ENCODE results near the gene THADA.
"Not testable (repeated sequence)": the region's sequence is repeated elsewhere in the genome, so short reads cannot be mapped to it uniquely, and the experiment has no call there.

The THADA gene

GRCh38 chr2:43448011-43448821, 147.6 kb downstream of the THADA start:
- H3K4me1 ChIP-seq (ENCODE audit: insufficient read depth, low read length, severe bottlenecking) = no peaks in the 10 kb centered on the region
- no peaks in the 10 kb centered on the region for H3K79me2 ChIP-seq (ENCODE audit: insufficient read depth, low read length)
- no peak overlapping the region for H3K27ac ChIP-seq (ENCODE audit: low read depth, low read length, poor library complexity, severe bottlenecking)
- no peak overlapping the region for H3K9ac ChIP-seq (ENCODE audit: low read length)
- H3K9me3 ChIP-seq (ENCODE audit: low read length) = no peaks in the 10 kb centered on the region
- H3K27me3 ChIP-seq (ENCODE audit: insufficient read depth, low read length) = no peaks in the 10 kb centered on the region
- no peak for TF ChIP-seq CTCF (IDR thresholded peaks at IDR 0.05; ENCODE audit: low read length)
- no peak for TF ChIP-seq EZH2 (IDR thresholded peaks at IDR 0.05; ENCODE audit: borderline replicate concordance, low read length)
- no peaks in the 10 kb centered on the region for H3K36me3 ChIP-seq (ENCODE audit: insufficient read depth, low read length)
- H4K20me1 ChIP-seq (ENCODE audit: insufficient read depth, low read length) = no peaks in the 10 kb centered on the region
- H3K4me3 ChIP-seq (ENCODE audit: low read depth, low read length, poor library complexity, severe bottlenecking) = no peak overlapping the region
- H3F3A ChIP-seq (ENCODE audit: insufficient read depth, low read length) = no peaks in the 10 kb centered on the region; the same call in 1 of the 2 replicates
- H2AFZ ChIP-seq (ENCODE audit: low read length) = no peak overlapping the region
- no peak overlapping the region for H3K4me2 ChIP-seq (ENCODE audit: low read length)
- no peaks in the 10 kb centered on the region for H3K9me2 ChIP-seq (ENCODE audit: low read depth, low read length)

GRCh38 chr2:43446755-43447154, 149.1 kb downstream of the THADA start:
- not testable (repeated sequence) for H3K4me1 ChIP-seq (ENCODE audit: insufficient read depth, low read length, severe bottlenecking); H2AFZ ChIP-seq (ENCODE audit: low read length); H3K4me3 ChIP-seq (ENCODE audit: low read depth, low read length, poor library complexity, severe bottlenecking); H3K4me2 ChIP-seq (ENCODE audit: low read length); H3F3A ChIP-seq (ENCODE audit: insufficient read depth, low read length); H3K9me3 ChIP-seq (ENCODE audit: low read length); H4K20me1 ChIP-seq (ENCODE audit: insufficient read depth, low read length); H3K27ac ChIP-seq (ENCODE audit: low read depth, low read length, poor library complexity, severe bottlenecking); H3K9ac ChIP-seq (ENCODE audit: low read length); H3K79me2 ChIP-seq (ENCODE audit: insufficient read depth, low read length); H3K9me2 ChIP-seq (ENCODE audit: low read depth, low read length); H3K27me3 ChIP-seq (ENCODE audit: insufficient read depth, low read length); H3K36me3 ChIP-seq (ENCODE audit: insufficient read depth, low read length)

GRCh38 chr2:43445781-43446180, 150.1 kb downstream of the THADA start:
- no peak overlapping the region for H3K27ac ChIP-seq (ENCODE audit: low read depth, low read length, poor library complexity, severe bottlenecking)
- no peaks in the 10 kb centered on the region; the same call in 1 of the 2 replicates for H3F3A ChIP-seq (ENCODE audit: insufficient read depth, low read length)

More at GRCh38 chr2:43445781-43446180, 150.1 kb downstream of the THADA start:
- H2AFZ ChIP-seq (ENCODE audit: low read length) = no peak overlapping the region
- no peaks in the 10 kb centered on the region for H3K9me3 ChIP-seq (ENCODE audit: low read length)
- no peaks in the 10 kb centered on the region for H3K9me2 ChIP-seq (ENCODE audit: low read depth, low read length)
- no peaks in the 10 kb centered on the region for H3K36me3 ChIP-seq (ENCODE audit: insufficient read depth, low read length)
- H4K20me1 ChIP-seq (ENCODE audit: insufficient read depth, low read length) = no peaks in the 10 kb centered on the region
- TF ChIP-seq EZH2 (IDR thresholded peaks at IDR 0.05; ENCODE audit: borderline replicate concordance, low read length) = no peak
- TF ChIP-seq CTCF (IDR thresholded peaks at IDR 0.05; ENCODE audit: low read length) = no peak
- no peaks in the 10 kb centered on the region for H3K79me2 ChIP-seq (ENCODE audit: insufficient read depth, low read length)
- H3K4me2 ChIP-seq (ENCODE audit: low read length) = no peak overlapping the region
- no peaks in the 10 kb centered on the region for H3K4me1 ChIP-seq (ENCODE audit: insufficient read depth, low read length, severe bottlenecking)
- H3K9ac ChIP-seq (ENCODE audit: low read length) = no peak overlapping the region
- no peaks in the 10 kb centered on the region for H3K27me3 ChIP-seq (ENCODE audit: insufficient read depth, low read length)
- H3K4me3 ChIP-seq (ENCODE audit: low read depth, low read length, poor library complexity, severe bottlenecking) = no peak overlapping the region
